MCF 10A (cell line): ENCODE results near the gene CUL3. TPM values are rescaled to one million over a fixed set of nuclear protein-coding genes. Genes with fewer than 3 reads are reported as not detected.

Source experiments
- BruUV-seq: library from RNA; stranded (reverse); fragments of 400-500 nt; replicated peaks from 2 replicates; lab custom pipeline; 2021; lab: Mats Ljungman, UMichigan
- CTCF ChIA-PET: fragments of 300-600 bp; sonication (Branson Sonifier 250); formaldehyde crosslinking; extraction: SDS; loops from one replicate; lab custom pipeline; 2021; ENCODE audit warnings: antibody characterized with exemption, inconsistent platforms; lab: Yijun Ruan, JAX
- POLR2A ChIA-PET: fragments of 300-600, 350-650 bp; sonication (Branson Sonifier 250); formaldehyde crosslinking; extraction: SDS; loops from one replicate; lab custom pipeline; 2020; ENCODE audit warnings: antibody characterized with exemption, inconsistent platforms; lab: Yijun Ruan, JAX
- DNase-seq: peaks from one replicate; pipeline ENCODE4 v3.0.0-alpha.2; 2018; ENCODE audit not compliant: unreplicated experiment
- H3K27ac Mint-ChIP-seq: one replicate; pipeline ENCODE4 v1.8.0; 2022; ENCODE audit warnings: mild to moderate bottlenecking, low read depth, mixed read lengths; ENCODE audit not compliant: unreplicated experiment
- H3K27me3 Mint-ChIP-seq: one replicate; pipeline ENCODE4 v1.8.0; 2022; ENCODE audit warnings: mixed read lengths; ENCODE audit not compliant: insufficient read depth, unreplicated experiment
- H3K36me3 Mint-ChIP-seq: one replicate; pipeline ENCODE4 v1.8.0; 2022; ENCODE audit warnings: mild to moderate bottlenecking, moderate library complexity, mixed read lengths; ENCODE audit not compliant: insufficient read depth, unreplicated experiment
- H3K4me1 Mint-ChIP-seq: one replicate; pipeline ENCODE4 v1.8.0; 2022; ENCODE audit warnings: mixed read lengths; ENCODE audit not compliant: insufficient read depth, unreplicated experiment
- H3K4me3 Mint-ChIP-seq: one replicate; pipeline ENCODE4 v1.8.0; 2022; ENCODE audit warnings: mild to moderate bottlenecking, moderate library complexity, mixed read lengths; ENCODE audit not compliant: unreplicated experiment
- H3K9me3 Mint-ChIP-seq: one replicate; pipeline ENCODE4 v1.8.0; 2022; ENCODE audit warnings: mixed read lengths; ENCODE audit not compliant: unreplicated experiment
- intact Hi-C: fragments of 100-400 bp; cut with micrococcal nuclease; formaldehyde crosslinking; loops from 2 replicates; pipeline ENCODE4 v1.14.1; 2022
- total RNA-seq: library from RNA; stranded (reverse); gene quantifications from 2 replicates; pipeline ENCODE4 v1.2.3, GENCODE V29; 2022
- TF ChIP-seq, protein P1 (sequence below): fragments of 200-600 bp; IDR thresholded peaks from one replicate; pipeline ENCODE4 v1.8.0; 2022; ENCODE audit warnings: antibody characterized with exemption, mild to moderate bottlenecking; ENCODE audit not compliant: unreplicated experiment

CUL3 gene
- total RNA-seq, 1 experiment from 2014 or later: 65.5 TPM

DNA sequence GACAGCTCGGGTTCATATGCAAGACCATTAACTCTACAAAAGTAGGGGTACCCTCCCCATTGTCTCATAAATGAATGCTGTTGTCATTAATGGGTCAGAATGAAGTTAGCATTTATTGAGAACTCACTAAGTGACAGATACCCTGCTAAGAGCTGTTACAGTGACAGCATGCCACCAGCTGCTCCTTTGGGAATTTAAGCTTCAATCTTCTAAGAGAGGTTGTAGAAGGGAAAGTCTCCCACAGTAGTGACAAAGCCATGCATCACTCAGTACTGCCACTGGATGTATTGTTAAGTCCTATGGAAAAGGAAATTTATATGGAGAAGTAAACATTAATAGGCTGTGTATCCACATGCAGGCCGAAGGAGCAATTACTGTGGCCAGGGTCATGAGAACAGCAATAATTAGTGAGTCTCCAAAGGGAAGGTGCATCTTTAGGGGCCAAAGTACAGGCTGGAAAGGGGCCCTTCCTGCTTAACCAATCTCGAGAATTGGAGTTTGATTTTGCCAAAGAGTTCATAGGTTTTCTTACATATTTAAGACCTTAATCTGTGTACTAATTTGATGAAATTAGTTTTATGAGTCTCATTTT lies 118.8 kb downstream of the CUL3 start:
- no peak for DNase-seq
- ChIA-PET POLR2A (no interaction called here), CTCF (interaction anchor here (0.7 to 1.5 kb wide), 2 partner anchors 18 to 535 kb away, joined by 3 to 5 read pairs; no protein-coding TSS in a partner anchor)
- Mint-ChIP-seq H3K4me3 (no peak overlapping the region), H3K36me3 (no peaks in the 10 kb centered on the region), H3K27me3 (no peaks in the 10 kb centered on the region), H3K27ac (no peak overlapping the region), H3K9me3 (no peaks in the 10 kb centered on the region), H3K4me1 (no peaks in the 10 kb centered on the region)
- intact Hi-C loops: loop anchor here (10.0 kb wide), 1 partner anchor 178 kb away; no protein-coding TSS in a partner anchor
- no TSS peak for BruUV-seq
- TF ChIP-seq, protein P1, sequence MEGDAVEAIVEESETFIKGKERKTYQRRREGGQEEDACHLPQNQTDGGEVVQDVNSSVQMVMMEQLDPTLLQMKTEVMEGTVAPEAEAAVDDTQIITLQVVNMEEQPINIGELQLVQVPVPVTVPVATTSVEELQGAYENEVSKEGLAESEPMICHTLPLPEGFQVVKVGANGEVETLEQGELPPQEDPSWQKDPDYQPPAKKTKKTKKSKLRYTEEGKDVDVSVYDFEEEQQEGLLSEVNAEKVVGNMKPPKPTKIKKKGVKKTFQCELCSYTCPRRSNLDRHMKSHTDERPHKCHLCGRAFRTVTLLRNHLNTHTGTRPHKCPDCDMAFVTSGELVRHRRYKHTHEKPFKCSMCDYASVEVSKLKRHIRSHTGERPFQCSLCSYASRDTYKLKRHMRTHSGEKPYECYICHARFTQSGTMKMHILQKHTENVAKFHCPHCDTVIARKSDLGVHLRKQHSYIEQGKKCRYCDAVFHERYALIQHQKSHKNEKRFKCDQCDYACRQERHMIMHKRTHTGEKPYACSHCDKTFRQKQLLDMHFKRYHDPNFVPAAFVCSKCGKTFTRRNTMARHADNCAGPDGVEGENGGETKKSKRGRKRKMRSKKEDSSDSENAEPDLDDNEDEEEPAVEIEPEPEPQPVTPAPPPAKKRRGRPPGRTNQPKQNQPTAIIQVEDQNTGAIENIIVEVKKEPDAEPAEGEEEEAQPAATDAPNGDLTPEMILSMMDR: no peak

DNA sequence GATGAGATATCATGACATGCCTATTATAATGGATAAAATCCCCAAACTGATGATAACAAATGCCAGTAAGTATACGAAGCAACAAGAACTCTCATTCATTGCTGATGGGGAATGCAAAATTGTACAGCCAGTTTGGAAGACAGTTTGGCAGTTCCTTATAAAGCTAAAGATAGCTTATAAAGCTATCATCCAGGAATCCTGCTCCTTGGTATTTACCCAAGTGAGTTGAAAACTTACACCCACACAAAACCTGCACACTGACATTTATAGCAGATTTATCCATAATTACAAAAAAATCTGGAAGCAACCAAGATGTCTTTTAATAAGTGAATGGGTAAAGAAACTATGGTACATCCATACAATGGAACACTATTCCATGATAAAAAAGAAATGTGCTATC lies 123.8 kb downstream of the CUL3 start:
- Mint-ChIP-seq H3K27me3 (no peaks in the 10 kb centered on the region), H3K27ac (no peak overlapping the region), H3K36me3 (no peaks in the 10 kb centered on the region), H3K9me3 (peaks cover 10% of the 10 kb centered on the region), H3K4me3 (no peak overlapping the region), H3K4me1 (no peaks in the 10 kb centered on the region)
- BruUV-seq: no TSS peak
- ChIA-PET CTCF (no interaction called here), POLR2A (no interaction called here)
- DNase-seq: no peak
- TF ChIP-seq, protein P1: no peak
- intact Hi-C loops: loop anchor here (10.0 kb wide), 1 partner anchor 183 kb away; no protein-coding TSS in a partner anchor

DNA sequence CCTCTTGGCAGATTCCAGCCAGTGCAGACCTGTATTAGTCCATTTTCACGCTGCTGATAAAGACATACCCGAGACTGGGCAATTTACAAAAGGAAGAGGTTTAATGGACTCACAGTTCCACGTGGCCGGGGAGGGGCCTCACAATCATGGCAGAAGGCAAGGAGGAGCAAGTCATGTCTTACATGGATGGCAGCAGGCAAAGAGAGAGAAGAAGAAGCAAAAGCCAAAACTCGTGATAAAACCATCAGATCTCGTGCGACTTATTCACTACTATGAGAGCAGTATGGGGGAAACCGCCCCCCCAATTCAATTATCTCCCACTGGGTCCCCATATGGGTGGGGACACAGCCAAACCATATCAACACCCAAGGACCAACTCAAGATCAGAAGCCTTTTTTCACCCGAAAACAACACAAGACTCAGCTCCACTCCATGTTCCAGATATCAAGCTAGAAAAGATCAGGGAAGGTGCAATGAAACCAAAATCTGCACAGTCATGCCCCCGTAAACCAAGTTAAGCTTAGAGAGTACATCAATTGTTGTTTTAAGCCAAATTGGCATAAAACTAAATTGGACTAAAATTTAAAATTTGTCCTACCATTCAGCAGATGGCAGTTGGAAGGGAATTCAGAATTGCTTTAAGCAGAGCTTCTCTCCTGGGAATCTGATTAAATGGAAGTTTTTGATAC lies 127.6 kb downstream of the CUL3 start:
- no peak overlapping the region for H3K4me3 Mint-ChIP-seq
- intact Hi-C loops: no loop called here
- DNase-seq: no peak

DNA sequence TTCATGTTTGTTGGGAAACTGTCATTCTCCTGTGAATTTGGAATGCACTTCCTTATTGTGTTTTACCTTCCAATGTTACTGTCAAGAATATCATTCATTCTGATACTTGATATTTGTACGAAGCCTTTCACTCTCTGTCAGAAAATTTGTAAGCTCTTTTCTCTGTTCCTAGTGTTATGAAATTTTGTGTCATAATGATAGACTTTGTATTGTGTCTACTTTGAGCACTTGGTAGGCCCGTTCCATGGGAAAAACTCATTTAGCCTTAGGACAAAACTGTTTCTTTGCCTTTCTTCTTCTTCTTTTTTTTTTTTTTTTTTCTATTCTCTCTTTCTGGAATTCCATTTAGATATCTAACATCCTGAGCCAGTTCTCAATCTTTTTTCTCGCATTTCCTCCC lies 131.3 kb downstream of the CUL3 start:
- Mint-ChIP-seq H3K9me3 (peaks cover 12% of the 10 kb centered on the region), H3K36me3 (no peaks in the 10 kb centered on the region), H3K27me3 (no peaks in the 10 kb centered on the region), H3K27ac (no peak overlapping the region), H3K4me3 (no peak overlapping the region), H3K4me1 (no peaks in the 10 kb centered on the region)
- CTCF ChIA-PET: no interaction called here
- TF ChIP-seq, protein P1: no peak
- no TSS peak for BruUV-seq
- no peak for DNase-seq
- intact Hi-C loops: no loop called here
- POLR2A ChIA-PET: no interaction called here

More for the DNA sequence above, 127.6 kb downstream of the CUL3 start:
- Mint-ChIP-seq H3K27ac (no peak overlapping the region), H3K4me1 (no peaks in the 10 kb centered on the region), H3K9me3 (peaks cover 12% of the 10 kb centered on the region), H3K27me3 (no peaks in the 10 kb centered on the region), H3K36me3 (no peaks in the 10 kb centered on the region)
- ChIA-PET CTCF (interaction anchor here (0.6 kb wide), 1 partner anchor 26 kb away, joined by 3 read pairs; no protein-coding TSS in a partner anchor), POLR2A (no interaction called here)
- no TSS peak for BruUV-seq
- TF ChIP-seq, protein P1: no peak
